Panc1 (cell line): Measurements from ENCODE around the gene APP.

ENCODE experiments used
- CTCF ChIP-seq: fragments of 450-650 bp; IDR thresholded peaks from 2 replicates; pipeline ENCODE4 v1.5.1; 2017; ENCODE audit warnings: mild to moderate bottlenecking
- REST ChIP-seq, 2 experiments: IDR thresholded peaks; 2 replicates each; pipeline ENCODE4 v1.6.1; 2011 to 2012; ENCODE audit warnings: low read depth in 2 of 2, control low read depth in 1 of 2, low read length in 1 of 2, mild to moderate bottlenecking in 1 of 2, moderate library complexity in 1 of 2; ENCODE audit not compliant: insufficient read depth in 1 of 2
- SIN3A ChIP-seq: IDR thresholded peaks from 2 replicates; pipeline ENCODE4 v1.6.1; 2012; ENCODE audit warnings: low read depth, mild to moderate bottlenecking, low read length, moderate library complexity, borderline replicate concordance; ENCODE audit not compliant: insufficient read depth
- TCF7L2 ChIP-seq: IDR thresholded peaks from 2 replicates; pipeline ENCODE4 v1.6.1; 2011; ENCODE audit warnings: mild to moderate bottlenecking, low read depth, low read length, inconsistent platforms

GRCh38 chr21:26007951-26008498 lies 162.5 kb downstream of the APP start:
- TF ChIP-seq CTCF (no peak), SIN3A (no peak), REST (IDR thresholded peaks at IDR 0.05; ENCODE audit: insufficient read depth in 1 of 2, low read depth in 2 of 2, low read length in 1 of 2) (no peak), TCF7L2 (no peak)
